Raji (cell line): ENCODE results near the gene ZNF175.

Source experiments
- POLR2A ChIP-seq: IDR thresholded peaks from 2 replicates; pipeline ENCODE4 v1.6.1; 2011; ENCODE audit warnings: low read depth, low read length, control low read depth; ENCODE audit not compliant: insufficient read depth

ZNF175 gene

DNA sequence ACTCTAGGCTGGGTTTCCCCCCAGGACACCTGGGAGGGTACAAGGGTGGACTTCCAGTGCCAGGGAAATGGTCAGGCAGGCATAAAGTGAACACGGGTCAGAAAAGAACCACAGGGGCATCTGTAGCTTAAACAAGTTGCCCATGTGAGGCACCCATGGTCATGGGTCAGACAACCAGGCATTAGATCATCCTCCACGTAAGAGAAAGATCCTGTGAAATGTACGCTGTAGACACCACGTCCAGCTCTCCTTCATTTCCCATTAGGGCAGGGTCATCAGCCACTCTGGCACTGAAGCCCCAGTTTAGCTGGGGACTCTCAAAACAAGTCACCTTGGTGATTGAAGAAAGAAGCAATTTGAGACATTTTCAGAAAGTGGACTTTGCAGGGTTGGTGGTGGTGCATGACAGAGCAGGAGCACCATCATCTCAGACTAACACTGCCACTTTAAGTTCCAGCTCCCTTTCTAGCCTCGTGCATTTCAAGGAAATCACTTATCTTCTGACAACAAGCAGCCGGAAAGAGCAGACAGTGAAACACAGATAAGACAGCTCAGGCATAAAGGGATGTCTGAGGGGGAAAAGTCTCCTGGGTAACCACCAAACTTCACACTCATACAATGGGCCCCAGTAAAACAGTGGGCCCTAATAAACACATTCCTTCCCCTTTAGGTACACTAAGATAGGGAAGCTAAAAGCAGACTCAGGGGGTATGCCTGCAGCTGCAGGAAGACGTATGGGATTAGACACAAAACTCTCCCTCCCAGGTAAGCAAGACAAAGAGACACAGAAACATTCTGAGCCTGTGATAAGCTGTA, 23.5 kb upstream of the ZNF175 start:
- no peak for TF ChIP-seq POLR2A

DNA sequence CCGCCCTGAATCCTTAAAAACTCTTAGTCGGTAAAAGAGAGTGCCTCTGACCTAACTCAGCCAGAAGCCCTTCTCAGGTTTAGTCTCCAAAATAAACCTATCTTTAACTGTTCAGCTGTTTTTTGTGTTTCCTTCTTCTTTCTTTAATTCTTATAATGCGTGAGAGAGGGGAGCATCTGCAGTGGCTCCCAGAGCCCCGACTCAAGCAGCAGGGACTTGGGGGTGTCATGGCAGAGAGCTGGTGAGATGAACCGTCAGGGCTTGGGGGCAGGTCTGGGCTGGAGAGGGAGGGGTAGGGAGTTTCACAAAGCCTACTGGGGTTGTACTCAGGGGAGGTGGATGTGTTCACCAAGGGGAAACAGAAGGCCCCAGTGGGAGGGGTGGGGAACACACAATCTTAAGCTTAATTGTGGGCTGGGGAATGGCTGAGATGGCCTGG, 22.9 kb upstream of the ZNF175 start:
- no peak for TF ChIP-seq POLR2A

DNA sequence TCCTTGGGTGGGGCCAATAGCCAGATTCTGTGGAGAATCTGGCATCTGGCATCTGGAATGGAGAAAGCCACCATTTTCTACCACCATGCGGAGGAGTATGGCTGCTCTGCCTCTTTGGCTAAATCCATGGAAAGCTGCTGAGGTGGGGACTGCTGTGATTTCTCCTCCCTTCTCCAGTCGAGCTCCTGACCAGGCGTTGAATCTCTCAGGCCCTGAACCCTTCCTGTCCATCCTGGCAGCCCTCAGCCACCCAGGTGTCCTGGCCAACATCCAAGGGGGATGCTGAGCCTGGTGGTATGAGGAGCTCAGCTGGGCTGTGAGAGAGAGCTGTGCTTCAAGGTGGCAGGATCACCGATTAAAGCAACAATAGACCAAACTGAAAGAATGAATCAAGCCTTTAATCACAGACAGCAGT, 22.2 kb upstream of the ZNF175 start:
- TF ChIP-seq POLR2A = no peak

DNA sequence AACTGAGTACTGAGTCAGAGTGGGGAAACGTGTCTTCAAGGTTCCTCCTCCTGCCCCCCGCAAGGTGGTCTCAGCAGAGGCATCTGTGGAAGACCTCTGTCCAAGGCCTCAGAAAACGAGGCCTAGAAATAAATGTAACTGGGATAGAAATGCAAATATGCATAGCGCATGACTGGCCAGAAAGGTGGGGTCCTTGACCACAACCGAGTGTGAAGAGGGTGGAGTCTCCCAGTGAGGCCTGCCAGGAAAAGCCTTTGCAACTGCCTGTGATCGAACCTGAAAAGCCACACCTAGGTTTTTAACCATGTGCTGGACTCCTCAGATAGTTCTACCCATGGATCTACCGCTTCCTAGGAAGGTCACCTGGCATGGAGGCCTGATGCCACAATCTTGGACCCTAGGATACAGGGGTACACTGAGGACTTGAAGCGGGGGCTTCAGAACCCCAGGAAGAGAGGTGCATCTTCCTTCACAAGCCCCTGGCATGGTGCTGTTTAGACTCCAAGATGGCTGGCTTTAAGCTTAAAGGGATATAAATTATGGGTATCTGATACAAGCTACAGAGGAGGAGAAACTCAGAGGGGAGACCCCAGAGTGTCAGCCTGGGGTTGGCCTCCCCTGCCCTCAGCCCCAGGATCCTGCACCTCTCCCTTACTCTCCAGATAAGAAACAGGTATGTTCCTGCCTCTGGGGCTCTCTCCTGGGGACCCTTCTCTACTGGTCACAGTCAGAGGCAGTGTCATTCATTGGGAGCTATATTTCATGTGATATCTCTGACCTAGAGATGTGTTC, 21.4 kb upstream of the ZNF175 start:
- no peak for TF ChIP-seq POLR2A

DNA sequence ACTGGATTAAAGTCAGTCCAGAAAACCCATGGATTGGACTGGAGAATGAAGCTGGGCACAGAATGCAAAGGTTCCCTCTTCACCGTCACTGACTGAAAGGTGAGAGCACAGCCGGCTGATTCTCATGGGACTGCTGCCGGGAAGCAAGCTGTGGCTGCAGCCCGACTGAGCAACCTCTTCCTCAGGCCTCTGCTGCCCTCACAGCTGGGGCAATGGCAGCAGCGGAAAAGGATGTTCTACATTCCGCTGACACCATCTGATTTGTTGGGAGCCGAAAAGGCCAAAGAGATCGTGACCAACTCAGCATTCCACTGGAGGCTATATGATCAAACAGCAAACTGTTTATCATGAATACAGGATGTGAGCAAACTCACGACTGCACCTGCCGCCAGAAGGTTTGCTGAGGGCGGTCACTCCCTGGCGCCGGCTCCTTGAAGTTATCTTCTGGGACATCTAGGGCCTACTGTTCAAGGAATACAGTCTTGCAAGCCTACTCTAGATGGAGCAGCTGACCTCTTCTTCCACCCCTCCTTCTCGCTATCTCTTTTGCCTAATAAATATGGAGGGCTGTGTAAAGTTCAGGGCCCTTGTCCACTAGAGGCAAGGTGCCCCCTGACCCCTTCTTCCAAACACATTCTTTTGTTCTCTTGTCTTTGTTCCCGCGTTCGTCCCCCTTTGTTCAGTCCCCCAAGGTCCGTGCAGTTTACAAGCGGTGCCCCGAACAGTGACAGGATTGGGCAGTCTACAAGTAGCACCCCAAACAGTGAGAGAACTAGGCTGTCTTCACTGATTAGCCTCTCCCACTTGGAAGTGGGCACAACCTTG, 20.0 kb upstream of the ZNF175 start:
- no peak for TF ChIP-seq POLR2A

DNA sequence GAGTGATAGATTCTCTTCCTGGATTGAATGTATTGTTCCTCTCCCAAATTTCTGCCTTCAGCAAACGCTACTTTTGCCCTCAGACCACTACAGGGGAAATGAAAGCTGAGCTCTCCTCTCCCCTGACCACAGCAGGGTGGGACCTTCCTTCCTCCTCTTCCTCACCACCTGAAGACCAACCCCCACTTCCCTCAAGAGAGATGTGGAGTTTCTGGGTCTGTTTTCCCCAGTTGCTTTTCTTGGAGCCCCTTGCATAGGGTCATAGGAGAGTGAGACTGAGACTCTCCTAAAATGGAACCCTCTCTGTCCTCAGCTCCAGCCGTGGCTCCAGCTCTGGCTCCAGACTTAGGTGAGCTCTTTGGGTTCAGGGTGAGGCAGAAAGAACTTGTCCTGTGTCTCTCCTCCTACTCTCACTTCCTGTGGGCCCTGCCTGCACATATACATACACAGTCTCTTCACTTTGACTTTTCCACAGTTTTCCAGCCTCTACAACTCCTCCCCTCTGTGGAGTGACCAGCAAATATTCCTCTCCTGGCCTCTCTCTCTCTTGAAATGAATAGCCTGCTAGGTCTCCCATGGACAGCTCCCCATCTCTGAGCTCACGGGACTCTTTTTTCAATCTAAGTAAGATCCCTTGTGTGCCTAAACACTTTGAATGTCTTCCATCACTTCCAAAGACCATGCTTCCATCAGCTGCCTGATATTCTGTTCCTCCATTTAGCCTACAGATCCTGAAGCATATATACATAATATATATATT, 19.2 kb upstream of the ZNF175 start:
- no peak for TF ChIP-seq POLR2A

DNA sequence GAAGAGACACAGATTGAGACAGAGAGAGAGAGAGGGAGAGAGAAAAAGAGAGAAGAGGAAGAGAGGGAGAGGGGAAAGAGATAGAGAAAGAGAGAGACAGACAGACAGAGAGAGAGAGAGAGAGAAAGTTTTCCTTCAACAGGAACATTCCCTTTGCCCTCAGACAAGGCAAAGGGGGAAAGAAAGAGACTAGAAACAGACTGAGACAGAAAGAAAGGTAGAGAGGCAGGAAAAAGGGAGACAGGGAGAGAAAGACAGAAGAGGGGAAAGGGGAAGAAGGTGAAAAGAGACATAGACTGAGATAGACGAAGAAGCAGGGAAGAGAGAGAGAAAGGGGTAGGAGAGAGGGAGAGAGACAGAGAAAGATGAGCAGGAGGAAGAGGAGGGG, 18.5 kb upstream of the ZNF175 start:
- TF ChIP-seq POLR2A = no peak

DNA sequence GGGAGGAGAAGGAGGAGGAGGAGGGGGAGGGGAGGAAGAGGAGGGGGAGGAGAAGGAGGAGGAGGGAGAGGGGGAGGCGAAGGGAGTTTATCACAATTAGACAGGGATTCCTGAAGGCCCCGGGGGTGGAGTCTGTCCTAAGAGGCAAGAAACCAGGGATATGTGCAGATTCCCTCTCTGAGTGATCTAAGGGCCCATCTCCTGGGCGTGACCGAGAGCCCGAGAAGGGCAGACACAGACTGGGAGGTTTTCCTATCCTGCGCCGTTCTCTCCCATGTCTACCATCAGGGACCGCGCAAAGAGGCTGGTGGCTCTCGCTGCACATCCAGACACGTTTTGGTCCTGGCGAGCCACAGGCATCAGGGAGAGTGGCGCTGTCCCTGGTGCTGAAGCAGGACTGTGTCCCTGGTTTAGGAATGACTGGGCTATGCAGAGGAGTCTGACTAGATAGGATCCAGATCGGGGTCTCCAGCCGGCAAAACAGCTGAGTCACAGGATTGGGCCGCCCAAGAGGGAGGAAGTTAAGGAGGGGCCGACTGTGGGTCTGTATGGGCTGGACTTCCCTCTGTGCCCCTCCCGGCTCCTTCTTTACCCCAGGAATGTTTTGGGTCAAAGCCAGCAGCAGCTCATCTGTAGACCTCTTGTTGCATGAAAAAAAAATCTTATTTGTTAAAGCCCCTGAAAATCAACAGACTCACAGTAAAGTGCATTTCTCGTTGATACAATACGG, 17.9 kb upstream of the ZNF175 start:
- no peak for TF ChIP-seq POLR2A

DNA sequence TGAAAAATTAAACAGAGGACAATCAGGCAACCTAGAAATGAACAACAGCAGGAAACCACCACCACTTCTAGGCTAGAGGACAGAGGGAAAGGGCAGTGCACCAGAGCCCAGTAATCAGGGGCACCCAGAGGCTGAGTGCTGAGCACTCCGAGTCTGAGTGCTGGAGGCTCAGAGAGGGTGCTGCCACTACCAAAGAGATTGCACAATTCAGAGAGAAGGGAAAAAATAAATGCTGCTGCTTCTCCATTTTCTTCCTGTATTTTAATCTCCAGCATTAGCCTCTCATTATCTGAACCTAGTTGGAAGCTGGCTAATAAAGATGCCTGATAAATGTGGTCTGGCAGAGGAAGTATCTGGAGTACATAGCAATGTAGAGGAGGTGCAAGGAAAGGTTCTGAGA, 11.8 kb upstream of the ZNF175 start:
- TF ChIP-seq POLR2A = no peak

DNA sequence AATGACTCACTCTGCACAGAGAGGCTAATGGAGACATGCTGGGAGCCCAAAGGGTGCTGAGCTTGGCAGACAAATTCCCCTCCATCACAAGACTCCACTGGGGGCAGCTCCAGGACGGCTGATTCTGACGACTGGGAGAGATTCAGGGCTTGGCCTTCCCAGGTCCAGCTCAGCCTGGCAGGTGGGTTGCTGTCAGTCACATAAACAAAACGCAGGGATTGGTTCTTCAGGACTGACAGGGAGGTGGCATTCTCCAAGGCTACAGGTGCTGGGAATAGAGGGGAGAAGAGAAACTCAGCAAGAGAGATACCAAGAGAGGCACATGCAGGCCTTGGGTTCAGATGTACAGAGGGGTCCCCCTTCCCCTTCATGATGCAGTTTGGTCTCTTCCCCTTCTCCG, 10.7 kb upstream of the ZNF175 start:
- no peak for TF ChIP-seq POLR2A

DNA sequence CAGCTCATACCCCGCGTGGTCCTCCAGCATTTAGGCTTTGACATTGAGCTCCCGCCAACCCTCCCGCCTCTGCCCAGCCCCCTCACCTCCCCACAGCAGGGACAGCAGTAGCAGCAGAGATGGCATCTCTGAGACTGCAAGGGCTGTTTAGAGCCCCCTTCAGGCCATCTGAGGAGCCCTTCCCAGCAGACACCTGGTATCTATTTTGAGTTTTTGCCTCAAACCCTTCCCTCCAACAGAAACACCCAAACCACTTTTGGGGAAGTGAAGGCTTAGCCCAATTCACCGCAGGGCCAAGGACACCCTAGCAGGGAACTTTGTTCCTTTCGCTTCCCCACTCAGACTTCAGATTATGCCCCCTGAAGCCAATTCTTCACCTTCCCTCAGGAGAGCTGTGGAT, 6.3 kb upstream of the ZNF175 start:
- TF ChIP-seq POLR2A = no peak

DNA sequence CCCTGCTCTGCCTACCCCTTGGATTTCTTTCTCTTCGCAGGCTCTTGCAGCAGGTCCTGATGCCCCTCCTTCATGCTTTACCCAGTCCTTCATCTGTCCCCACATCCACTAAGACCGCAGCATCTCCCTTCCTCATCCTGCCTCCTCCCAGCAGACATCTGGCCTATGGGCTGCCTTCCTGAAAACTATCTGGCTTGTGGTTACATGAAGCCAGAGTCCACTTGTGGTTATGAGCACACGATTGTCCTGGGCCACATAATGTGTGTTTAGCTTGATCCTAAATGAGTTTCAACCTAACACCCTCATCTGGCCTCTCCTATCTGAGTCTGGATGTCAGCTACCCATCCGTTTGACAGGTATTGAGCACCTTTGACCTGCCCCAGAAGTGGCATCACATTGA, 5.5 kb upstream of the ZNF175 start:
- no peak for TF ChIP-seq POLR2A

DNA sequence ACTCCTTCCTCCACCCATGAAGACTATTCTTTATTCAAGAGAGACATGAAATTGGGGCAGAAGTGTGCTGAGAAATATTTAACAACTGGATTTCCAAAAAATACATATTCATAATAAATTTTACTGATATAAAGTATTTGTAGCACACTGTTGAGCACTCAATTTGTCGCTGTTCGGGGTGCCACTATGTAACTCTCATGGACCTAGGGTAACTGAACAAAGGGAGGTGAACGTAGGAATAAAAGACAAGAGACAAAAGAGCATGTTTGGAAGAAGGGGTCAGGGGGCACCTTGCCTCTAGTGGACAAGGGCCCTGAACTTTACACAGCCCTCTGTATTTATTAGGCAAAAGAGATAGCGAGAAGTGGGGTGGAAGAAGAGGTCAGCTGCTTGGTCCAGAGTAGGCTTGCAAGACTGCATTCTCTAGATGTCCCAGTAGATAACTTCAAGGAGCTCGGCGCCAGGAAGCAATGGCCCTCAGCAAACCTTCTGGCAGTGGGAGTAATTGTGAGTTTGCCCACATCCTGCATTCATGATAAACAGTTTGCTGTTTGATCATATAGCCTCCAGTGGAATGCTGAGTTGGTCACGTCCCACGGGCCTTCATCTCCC, 4.5 kb upstream of the ZNF175 start:
- no peak for TF ChIP-seq POLR2A

DNA sequence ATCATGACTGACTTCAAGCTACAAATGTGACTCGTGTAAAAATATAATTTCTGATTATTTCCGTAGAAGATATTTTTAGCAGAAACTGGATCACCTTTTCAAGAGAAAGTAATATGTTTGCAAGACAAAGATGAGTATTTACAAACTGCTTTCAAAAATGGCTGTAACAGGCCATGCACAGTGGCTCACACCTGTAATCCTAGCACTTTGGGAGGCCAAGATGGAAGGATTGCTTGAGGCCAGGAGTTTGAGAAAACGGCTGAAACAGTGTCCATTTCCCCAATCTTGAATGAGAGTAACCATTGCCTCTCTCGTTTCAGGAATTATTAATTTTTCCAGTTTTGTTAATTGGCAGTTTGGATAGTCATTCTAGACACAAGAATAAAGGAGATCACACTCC, 3.5 kb upstream of the ZNF175 start:
- no peak for TF ChIP-seq POLR2A
